SKM-1 (cell line): Measurements from ENCODE around the gene ATG16L1.
A peak's percentile ranks its signal among the peaks of the same experiment; 100 is the strongest.

Experiments
- DNase-seq: peaks from one replicate; lab custom pipeline; 2025; ENCODE audit not compliant: unreplicated experiment; lab: John Stamatoyannopoulos, UW

Gene ATG16L1

DNA sequence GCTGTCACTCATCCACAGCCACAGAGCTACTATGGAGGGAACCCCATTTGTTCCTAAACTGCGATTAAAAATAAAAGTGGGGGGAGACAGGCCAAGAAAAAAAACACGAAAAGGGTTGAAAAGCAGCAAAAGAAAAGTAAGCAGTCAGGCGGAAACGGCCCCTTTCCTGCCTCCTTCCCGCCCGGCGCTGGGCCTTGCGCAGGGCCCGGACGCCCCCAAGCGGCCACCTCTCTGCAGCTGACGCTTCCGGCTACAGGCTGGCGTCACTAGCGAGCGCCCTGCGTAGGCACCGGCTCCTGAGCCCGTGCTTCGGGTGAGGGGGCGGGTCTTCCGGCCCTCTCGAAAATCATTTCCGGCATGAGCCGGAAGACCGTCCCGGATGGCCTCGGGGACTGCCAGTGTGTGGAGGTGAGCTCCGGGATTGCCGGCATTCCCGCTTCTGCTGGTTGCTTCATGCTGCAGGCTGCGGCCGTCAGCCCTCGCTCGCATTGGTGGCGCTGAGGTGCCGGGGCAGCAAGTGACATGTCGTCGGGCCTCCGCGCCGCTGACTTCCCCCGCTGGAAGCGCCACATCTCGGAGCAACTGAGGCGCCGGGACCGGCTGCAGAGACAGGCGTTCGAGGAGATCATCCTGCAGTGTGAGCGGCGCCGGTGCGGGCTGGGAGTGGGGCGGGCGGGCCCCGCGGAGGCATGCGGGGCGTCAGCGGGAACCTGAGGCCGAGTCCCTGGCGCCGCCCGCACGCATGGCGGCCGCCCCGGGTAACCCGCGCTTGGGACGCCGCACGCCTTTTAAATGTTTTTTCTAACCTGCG, at the start of gene ATG16L1:
ATG16L1 (plus strand) TSS at position 368 of the 811 bp plus-strand sequence; CDS start at position 523, 155 bp downstream.
- DNase-seq, result peak; percentile 91

DNA sequence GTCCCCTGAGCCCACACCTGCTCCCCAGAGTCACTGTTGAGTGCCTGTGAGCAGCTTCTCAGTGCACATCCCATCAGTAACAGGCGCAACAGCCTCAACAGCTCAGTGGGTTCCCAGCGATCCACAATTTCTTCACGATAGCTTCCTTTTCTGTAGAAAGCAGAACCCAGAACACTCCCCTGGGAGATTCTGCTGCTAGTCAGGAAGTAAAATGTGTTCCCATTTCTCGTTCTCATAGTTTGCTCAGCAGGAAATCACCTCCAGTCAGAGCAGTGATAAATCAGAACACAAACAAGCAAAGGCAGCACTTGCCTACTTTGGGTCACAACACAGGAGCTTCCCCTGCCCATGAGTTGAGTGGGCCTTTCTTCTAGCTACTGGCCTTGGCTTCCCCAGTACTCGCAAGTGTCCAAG, 48.9 kb upstream of the ATG16L1 start:
- no peak for DNase-seq

DNA sequence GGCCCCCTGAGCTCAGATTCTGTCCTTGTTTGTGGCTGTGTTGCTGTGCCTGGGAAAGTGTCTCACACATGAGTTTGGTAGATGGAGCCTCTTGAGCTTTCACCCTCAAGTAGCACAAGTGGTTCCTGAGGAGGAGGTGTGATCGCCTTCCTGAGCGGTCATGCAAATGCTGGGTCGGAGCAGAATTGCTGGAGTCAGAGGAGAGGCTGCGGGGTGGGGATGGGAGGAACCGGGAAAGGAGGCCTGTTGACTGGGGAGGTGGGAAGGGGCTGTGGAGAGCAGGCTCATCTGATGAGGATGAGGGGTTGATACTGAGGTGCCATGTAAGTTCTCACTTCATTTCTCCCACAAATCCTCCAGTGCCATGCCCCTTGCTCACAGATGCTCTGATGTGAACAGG, 48.4 kb upstream of the ATG16L1 start:
- DNase-seq, result no peak

DNA sequence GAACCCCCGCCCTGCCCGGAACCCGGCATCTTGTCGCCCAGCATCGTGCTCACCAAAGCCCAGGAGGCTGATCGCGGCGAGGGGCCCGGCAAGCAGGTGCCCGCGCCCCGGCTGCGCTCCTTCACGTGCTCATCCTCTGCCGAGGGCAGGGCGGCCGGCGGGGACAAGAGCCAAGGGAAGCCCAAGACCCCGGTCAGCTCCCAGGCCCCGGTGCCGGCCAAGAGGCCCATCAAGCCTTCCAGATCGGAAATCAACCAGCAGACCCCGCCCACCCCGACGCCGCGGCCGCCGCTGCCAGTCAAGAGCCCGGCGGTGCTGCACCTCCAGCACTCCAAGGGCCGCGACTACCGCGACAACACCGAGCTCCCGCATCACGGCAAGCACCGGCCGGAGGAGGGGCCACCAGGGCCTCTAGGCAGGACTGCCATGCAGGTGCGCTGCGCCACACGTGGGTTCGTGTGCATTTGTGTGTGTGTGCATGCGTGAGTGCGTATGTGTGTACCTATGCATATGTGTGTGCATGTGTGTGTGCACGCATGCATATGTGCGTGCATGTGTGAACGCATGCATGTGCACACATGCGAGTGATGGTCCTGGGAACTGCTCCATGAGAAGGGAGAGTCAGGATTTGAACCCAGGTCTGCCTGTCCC, 47.1 kb upstream of the ATG16L1 start:
- no peak for DNase-seq

DNA sequence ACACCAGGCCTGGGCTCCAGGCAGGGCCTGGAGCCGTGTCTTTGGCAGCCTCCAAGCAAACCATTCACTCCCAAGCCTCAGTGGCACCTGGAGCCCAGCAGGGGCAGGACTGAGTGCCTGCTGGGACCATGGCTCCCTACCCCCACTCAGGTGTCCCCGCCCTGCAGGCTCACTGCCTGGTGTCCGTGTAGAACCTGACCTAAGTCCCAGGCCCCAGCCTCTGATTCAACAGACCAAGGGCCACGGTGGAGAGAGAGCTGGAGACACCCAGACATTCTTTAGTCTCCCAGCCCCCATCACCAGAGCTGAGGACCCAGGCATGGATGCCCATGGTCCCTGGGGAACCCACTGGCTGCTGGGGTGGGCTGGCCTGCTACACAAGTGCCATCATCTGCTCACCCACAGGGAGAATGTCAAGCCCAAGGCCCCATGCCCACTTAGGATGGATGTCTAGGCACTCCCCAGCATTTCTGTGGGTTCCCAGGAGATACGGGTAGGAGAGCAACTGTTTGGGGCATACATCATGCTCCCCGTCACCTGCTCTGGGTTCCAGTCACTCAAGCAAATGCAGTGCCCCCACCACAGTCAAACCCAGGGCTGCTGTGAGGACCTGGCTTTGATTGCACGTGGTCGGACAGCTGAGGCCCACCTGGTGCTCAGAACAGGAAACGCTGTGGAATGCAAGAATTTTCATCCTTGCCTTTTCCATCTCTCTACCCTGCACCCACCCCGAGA, 42.9 kb upstream of the ATG16L1 start:
- no peak for DNase-seq

DNA sequence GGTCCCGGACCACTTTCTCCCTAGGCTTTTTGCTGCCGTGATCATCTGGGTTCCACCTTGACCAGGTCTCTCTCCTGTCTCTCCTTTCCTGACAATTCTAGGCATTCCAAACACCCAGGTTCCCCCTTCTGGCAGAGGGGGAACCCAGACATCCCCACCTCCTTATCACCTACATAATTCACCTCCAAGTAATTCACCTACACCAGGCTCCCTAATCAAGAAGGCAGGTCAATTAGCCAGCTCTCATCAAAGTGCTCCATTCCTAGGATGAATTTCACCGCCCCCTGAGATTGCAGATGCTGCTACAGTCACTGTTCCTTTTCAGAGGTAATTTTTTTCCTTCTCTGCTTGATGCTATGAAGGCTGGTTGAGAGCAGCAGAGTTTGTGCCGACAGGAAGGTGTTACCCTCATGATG, 42.3 kb upstream of the ATG16L1 start:
- no peak for DNase-seq

DNA sequence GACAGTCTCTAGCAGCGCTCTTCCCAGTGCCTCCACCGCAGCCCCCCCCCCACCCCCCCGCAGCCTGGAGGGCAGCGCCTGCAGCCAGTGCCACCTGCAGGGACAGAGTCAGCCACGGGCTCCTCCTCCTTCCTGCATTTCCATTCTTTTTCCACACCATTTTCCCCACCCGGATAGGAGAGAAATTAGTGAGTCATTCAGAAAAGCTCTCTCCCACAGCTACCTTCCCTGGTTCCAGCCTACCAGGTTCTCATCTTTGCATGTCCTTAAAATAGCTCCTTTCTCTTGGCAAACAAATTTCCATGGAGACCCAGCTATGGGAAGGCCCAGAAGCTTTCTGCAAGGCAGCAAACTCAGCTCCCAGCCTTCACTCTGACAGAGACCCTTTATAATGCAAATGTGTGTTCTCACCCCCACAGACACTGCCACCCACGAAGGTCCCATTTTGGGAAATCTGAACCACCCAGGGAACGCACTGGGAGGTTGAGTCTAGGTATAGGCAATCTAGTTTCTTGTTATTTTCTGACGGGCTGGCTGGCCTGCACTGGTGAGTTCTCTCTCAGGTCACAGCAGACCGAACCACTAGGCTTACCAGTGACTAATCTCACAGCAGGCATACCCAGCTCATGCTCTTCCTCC, 41.8 kb upstream of the ATG16L1 start:
- DNase-seq, result no peak

DNA sequence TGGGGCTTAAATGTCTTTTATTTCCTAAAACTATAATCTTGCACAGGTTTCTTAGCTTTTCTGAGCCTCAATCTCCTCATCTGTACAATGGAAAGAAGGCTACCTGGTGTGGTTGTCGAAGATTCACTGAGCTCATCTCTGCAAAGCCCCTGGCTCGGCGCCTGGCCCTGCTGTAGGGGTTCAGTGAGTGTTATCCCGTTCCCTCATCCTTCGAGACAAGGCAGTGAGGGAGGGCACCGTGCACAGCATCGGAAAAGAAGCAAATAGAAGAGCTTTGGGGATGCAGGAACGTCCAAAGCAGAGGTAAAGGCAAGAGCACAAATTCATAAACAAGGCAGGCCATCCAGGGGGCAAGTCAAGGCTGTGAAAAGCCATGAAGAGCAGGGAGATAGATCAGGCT, 41.2 kb upstream of the ATG16L1 start:
- DNase-seq, result no peak

DNA sequence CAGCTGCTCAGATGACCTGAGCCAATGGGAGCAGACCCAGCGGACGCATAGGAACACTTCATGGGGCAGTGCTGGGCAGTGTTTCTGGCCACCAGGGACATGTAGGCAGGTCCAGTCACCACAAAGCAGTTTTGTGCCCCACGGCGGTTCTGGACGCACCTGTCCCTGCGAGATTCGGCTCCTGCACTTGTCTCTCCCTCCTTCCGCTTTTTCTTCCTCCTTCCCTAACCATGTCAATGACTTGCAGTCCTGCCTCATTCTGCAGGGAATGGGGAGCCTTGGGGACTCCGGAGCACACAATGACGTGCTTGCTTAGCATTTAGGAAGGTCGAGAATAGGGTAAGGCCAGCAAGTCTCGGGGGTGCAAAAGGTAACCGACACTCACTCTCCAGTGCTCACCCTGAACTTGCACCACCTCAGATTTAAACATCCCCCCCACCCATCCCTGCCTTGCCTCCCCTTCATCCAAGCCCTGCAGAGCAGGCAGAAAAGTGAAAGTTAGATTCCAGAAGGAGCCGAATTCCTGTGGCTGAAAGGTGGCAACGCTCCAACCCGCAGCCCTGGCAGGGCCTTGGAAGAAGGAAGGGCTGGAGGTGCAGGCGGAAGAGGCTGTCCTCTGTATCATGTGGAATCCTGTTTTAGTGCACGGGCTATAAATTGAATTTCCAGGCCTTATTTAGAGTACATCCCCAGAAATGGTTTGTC, 40.5 kb upstream of the ATG16L1 start:
- no peak for DNase-seq

DNA sequence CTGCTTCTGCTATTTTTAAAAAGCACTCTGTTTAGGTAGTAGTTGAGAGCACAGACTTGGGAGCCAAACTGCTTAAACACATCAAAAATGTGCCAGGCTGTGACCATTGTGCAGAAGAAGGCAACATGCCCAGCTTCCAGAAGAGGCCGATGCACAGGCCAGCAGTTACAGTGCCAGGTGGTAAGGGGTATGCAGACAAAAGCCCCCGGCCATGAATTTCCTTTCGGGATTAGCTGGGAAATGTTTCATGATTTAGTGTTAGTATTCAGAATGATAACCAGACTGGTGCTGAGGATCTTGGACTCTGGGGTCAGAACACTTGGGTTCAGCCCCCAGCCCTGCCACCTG, 40.0 kb upstream of the ATG16L1 start:
- no peak for DNase-seq

DNA sequence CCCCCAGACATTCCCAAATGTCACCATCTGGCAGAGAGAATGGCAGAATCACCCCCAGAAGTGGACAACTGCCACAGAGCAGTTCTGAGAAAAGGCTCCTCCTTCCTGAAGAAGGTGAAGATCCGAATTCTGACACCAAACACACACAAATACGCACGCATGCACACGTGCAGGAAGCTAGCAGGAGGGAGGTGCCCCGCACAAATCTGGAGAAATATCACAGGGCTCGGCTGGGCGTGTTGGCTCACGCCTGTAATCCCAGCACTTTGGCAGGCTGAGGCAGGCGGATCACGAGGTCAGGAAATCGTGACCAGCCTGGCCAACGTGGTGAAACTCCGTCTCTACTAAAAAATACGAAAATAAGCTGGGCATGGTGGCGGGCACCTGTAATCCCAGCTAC, 38.5 kb upstream of the ATG16L1 start:
- DNase-seq, result no peak

DNA sequence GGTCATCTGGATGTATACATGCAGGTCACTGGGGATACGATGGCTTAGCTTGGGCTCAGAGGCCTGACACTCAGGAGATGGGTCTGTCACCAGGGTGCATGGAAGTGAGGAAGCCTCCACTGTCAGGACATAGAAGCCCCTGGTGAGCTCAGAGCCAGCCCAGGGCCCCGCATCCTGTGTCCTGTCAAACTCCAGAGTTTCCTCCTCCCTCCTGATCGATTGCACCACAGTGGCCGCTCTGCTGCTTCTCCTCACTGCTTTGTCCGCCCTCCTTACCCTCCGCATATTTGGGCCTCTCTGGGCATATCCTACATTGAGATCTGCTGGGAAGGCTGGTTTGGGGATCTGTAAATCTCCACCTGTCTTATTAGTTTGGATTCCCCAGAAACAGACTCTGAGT, 37.5 kb upstream of the ATG16L1 start:
- DNase-seq, result no peak

DNA sequence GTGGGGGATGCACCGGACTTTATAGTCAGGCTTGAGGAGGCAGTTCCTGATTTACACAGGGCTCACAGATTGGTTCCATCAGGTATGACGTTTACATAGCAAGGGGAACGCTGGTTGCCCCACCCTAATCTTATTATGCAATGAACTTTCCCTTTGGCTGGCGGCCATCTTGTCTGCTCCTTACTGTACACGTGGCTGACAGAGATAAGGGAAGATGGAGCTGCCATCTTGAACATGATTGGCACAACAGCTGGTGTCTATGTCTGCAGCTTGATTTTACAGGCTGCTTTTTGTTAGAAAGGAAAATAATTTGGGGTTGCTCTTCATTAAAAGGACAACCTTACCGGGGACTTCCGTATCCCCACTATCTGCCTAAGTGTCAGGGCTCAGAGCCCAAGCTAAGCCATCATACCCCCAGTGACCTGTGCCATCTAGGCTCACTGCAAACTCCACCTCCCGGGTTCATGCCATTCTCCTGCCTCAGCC, 33.5 kb upstream of the ATG16L1 start:
- no peak for DNase-seq

DNA sequence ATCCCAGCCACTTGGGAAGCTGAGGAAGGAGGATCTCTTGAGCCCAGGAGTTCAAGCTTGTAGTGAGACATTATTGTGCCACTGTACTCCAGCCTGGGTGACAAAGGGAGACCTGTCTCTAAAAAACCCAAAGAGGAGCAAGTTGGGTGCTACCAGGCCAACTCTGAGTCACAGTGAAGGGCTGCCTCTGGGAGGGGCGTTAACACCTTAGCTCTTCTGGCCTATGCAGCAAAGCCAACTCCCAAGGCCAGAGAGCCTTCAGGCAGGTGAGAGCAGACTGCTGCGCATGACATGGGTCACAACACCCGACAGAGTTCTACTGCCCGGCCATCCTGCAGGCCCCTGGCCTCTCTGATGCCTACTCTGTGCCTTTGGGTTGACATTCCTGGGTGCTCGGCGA, 32.6 kb upstream of the ATG16L1 start:
- DNase-seq, result no peak

DNA sequence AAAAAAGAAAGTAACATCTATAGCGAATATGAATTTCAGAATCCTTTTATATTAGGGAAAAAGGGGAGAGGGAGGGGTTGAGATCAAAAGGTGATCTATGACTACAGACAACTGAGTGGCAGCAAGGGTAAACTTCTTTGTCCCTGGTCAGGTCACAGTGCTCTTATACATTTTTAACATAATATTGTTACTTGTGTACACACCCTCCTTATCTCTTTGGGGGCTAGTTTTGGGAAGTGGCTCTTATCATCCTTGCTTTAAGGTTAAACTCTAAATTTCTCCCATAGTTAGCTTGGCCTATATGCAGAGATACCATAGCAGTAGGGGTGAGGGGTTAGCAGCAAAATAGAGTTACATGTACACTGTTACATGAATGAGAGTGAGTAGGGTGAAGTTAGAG, 31.6 kb upstream of the ATG16L1 start:
- no peak for DNase-seq

DNA sequence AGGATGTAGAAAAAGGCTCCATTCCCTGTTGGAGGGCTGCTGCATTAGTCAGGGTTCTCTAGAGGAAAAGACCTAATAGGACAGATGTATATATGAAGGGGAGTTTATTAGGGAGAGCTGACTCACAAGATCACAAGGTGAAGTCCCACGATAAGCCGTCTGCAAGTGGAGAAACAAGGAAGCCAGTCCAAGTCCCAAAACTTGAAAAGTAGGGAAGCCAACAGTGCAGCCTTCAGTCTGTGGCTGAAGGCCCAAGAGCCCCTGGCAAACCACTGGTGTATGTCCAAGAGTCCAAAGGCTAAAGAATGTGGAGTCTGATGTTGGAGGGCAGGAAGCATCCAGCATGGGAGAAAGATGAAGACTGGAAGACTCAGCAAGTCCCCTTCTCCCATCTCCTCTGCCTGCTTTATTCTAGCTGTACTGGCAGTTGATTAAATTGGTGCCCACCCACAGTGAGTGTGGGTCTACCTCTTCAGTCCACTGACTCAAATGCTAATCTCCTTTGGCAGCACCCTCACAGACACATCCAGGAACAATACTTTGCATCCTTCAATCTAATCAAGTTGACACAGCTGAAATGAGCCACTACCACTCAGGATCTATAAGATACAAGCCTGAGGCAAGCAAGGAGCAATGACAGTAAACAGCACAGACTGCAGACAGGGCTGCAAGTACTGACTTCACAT, 30.0 kb upstream of the ATG16L1 start:
- no peak for DNase-seq

DNA sequence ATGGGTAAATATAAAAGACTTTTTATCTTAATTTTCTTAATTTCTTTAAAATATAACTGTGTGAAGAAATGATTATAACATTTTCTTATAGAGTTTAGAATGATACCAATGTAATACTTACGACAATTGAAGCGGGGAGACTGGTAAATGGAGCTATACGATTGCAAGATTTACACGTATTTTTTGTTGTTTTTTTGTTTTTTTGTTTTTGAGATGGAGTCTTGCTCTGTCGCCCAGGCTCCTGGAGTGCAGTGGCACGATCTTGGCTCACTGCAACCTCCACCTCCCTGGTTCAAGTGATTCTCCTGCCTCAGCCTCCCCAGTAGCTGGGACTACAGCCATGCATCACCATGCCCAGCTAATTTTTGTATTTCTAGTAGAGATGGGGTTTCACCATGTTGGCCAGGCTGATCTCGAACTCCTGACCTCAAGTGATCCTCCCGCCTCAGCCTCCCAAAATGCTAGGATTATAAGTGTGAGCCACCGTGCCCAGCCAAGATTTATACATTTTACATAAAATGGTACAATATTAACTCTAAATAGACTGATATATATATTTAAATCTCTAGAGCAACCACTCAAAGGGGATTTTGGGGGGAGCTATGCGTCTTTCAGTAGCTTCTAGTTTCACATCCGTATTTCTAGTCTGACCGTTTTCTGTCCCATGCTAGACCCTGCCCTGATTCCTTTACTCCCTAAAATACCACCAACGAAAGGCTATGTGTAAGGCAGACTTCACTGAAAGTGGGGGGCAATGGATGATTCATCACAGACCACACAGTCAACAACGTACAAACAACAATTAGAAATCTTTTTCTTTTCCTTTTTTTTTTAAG, 28.2 kb upstream of the ATG16L1 start:
- no peak for DNase-seq

DNA sequence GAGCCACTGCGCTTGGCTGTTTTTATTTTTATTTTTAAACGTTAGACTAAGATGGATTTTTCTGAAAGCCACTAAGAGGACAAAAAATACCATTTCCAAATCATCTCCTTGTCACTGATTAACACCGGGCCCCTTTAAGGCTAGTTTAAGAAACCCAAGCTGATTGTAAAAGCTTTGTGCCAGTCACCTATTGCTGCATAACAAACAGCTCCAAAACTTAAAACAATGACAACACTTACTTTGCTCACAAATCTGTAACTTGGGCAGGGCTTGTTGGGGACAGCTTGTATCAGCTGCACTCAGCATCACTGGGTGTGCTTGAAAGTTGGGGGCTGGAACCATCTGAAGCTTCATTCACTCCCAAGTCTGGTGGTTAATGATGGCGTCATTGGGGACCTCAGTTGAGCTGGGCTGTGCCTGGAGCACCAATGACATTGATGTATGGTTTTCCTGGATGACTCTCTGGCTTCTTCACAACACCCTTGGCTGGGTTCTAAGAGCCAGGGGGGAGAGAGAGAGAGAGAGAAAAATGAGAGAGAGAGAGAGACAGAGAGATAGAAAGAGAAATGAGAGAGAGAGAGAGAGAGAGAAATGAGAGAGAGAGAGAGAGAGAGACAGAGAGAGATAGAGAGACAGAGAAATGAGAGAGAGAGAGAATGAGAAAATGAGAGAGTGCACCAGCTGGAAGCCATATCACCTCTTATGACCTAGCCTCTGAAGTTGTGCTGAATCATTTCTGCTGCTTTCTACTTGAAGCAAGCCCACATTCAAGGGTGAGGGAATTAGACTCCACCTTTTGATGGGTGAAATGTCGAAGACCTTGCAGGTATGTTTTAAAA, 26.0 kb upstream of the ATG16L1 start:
- DNase-seq, result no peak
